Measurements from ENCODE around the gene PTGIS. TPM values are rescaled to one million over a fixed set of nuclear protein-coding genes. Genes with fewer than 3 reads are reported as not detected.

Gene PTGIS
- total RNA-seq, 2 donors from 2014 or later = 4.5 to 13.0 TPM

- intact Hi-C loops (cut with DNase I, micrococcal nuclease) = loop anchor here (2.0 to 10.0 kb wide), 2 partner anchors 49 to 57 kb away; no protein-coding TSS in a partner anchor
- DNase-seq = no peak
Observed at GRCh38 chr20:49601153-49601924, 33.4 kb upstream of the PTGIS start.

GRCh38 chr20:49599746-49600113 is 31.8 kb upstream of the PTGIS start:
- DNase-seq (no peak), ATAC-seq (no peak)
- intact Hi-C loops (cut with DNase I, micrococcal nuclease) = loop anchor here (2.0 to 10.0 kb wide), 2 partner anchors 47 to 55 kb away; no protein-coding TSS in a partner anchor

More at GRCh38 chr20:49601153-49601924, 33.4 kb upstream of the PTGIS start:
- ATAC-seq = no peak

- DNase-seq = no peak
- intact Hi-C loops (cut with DNase I, micrococcal nuclease) = no loop called here
- ATAC-seq = no peak
Observed at GRCh38 chr20:49597825-49598395, 30.0 kb upstream of the PTGIS start.

GRCh38 chr20:49595811-49596561 is 28.0 kb upstream of the PTGIS start:
- no peak for ATAC-seq
- intact Hi-C loops (cut with DNase I, micrococcal nuclease) = no loop called here
- DNase-seq = no peak

- no peak for ATAC-seq
- intact Hi-C loops (cut with DNase I, micrococcal nuclease) = no loop called here
Observed at GRCh38 chr20:49595346-49595745, 27.4 kb upstream of the PTGIS start.

GRCh38 chr20:49594931-49595315 is 27.0 kb upstream of the PTGIS start:
- intact Hi-C loops (cut with DNase I, micrococcal nuclease) = no loop called here
- no peak for DNase-seq
- no peak for ATAC-seq

More at GRCh38 chr20:49595346-49595745, 27.4 kb upstream of the PTGIS start:
- DNase-seq = no peak

- DNase-seq (no peak), ATAC-seq (no peak)
- intact Hi-C loops (cut with DNase I, micrococcal nuclease) = no loop called here
Observed at GRCh38 chr20:49594143-49594930, 26.4 kb upstream of the PTGIS start.

GRCh38 chr20:49593466-49594142 is 25.7 kb upstream of the PTGIS start:
- no peak for DNase-seq
- no peak for ATAC-seq
- intact Hi-C loops (cut with DNase I, micrococcal nuclease) = no loop called here

GRCh38 chr20:49592120-49592519 is 24.2 kb upstream of the PTGIS start:
- DNase-seq (no peak), ATAC-seq (no peak)
- intact Hi-C loops (cut with DNase I, micrococcal nuclease) = no loop called here

- intact Hi-C loops (cut with DNase I, micrococcal nuclease) = no loop called here
- ATAC-seq (peak; percentile 80), DNase-seq (no peak)
Observed at GRCh38 chr20:49591217-49591865, 23.4 kb upstream of the PTGIS start.

GRCh38 chr20:49590163-49591017 is 22.5 kb upstream of the PTGIS start:
- intact Hi-C loops (cut with DNase I, micrococcal nuclease) = no loop called here
- no peak for DNase-seq
- no peak for ATAC-seq

- no peak for DNase-seq
- no peak for ATAC-seq
- intact Hi-C loops (cut with DNase I, micrococcal nuclease) = no loop called here
Observed at GRCh38 chr20:49589747-49590146, 21.8 kb upstream of the PTGIS start.

- ATAC-seq (no peak), DNase-seq (no peak)
- intact Hi-C loops (cut with DNase I, micrococcal nuclease) = no loop called here
Observed at GRCh38 chr20:49587111-49587570, 19.2 kb upstream of the PTGIS start.

- ATAC-seq (no peak), DNase-seq (no peak)
- intact Hi-C loops (cut with DNase I, micrococcal nuclease) = no loop called here
Observed at GRCh38 chr20:49585585-49586245, 17.8 kb upstream of the PTGIS start.

GRCh38 chr20:49584418-49585382 is 16.8 kb upstream of the PTGIS start:
- intact Hi-C loops (cut with DNase I, micrococcal nuclease) = no loop called here
- peak; percentile 63 for ATAC-seq
- DNase-seq = no peak
